ENCODE measurements around the gene SELENOI. TPM values are rescaled to one million over a fixed set of nuclear protein-coding genes. Genes with fewer than 3 reads are reported as not detected.

SELENOI gene
- total RNA-seq, 1 donor from 2014 or later = 41.2 TPM

GRCh38 chr2:26401739-26402541 lies 56.0 kb downstream of the SELENOI start, which contains the start of gene DRC1:
DRC1 (plus strand) TSS chr2:26401920; CDS start chr2:26401990, 70 bp downstream.
- peak within 1 kb of the TSS; percentile 50 for H3K27ac Mint-ChIP-seq (ENCODE audit: unreplicated experiment)
- no peaks in the 10 kb centered on the region for H3K36me3 Mint-ChIP-seq (ENCODE audit: low read depth)
- no peak for TF ChIP-seq CTCF (conservative IDR thresholded peaks at IDR 0.05)
- peaks cover 9% of the 10 kb centered on the region for H3K4me1 Mint-ChIP-seq
- H3K9me3 Mint-ChIP-seq = no peaks in the 10 kb centered on the region
- DNase-seq (ENCODE audit: low read depth, low spot score) = peak; percentile 89
- H3K27me3 Mint-ChIP-seq (ENCODE audit: low read depth) = no peaks in the 10 kb centered on the region
- peak within 1 kb of the TSS; percentile 70 for H3K4me3 Mint-ChIP-seq

GRCh38 chr2:26407526-26407925 lies 61.6 kb downstream of the SELENOI start:
- Mint-ChIP-seq H3K4me1 (peaks cover 4% of the 10 kb centered on the region), H3K36me3 (ENCODE audit: low read depth) (no peaks in the 10 kb centered on the region), H3K4me3 (no peak overlapping the region), H3K27ac (ENCODE audit: unreplicated experiment) (no peak overlapping the region), H3K27me3 (ENCODE audit: low read depth) (peaks cover 2% of the 10 kb centered on the region), H3K9me3 (peaks cover 4% of the 10 kb centered on the region)
- no peak for DNase-seq (ENCODE audit: low read depth, low spot score)
- TF ChIP-seq CTCF (conservative IDR thresholded peaks at IDR 0.05) = no peak

- Mint-ChIP-seq H3K27ac (ENCODE audit: unreplicated experiment) (no peak overlapping the region), H3K9me3 (peaks cover 4% of the 10 kb centered on the region), H3K4me3 (no peak overlapping the region), H3K27me3 (ENCODE audit: low read depth) (peaks cover 2% of the 10 kb centered on the region), H3K4me1 (peaks cover 4% of the 10 kb centered on the region), H3K36me3 (ENCODE audit: low read depth) (no peaks in the 10 kb centered on the region)
- TF ChIP-seq CTCF (conservative IDR thresholded peaks at IDR 0.05) = no peak
- DNase-seq (ENCODE audit: low read depth, low spot score) = no peak
Observed at GRCh38 chr2:26409785-26410184, 63.8 kb downstream of the SELENOI start.

- Mint-ChIP-seq H3K36me3 (ENCODE audit: low read depth) (no peaks in the 10 kb centered on the region), H3K9me3 (peaks cover 4% of the 10 kb centered on the region), H3K27ac (ENCODE audit: unreplicated experiment) (no peak overlapping the region), H3K4me3 (no peak overlapping the region), H3K4me1 (peaks cover 4% of the 10 kb centered on the region), H3K27me3 (ENCODE audit: low read depth) (peaks cover 2% of the 10 kb centered on the region)
- no peak for TF ChIP-seq CTCF (conservative IDR thresholded peaks at IDR 0.05)
- DNase-seq (ENCODE audit: low read depth, low spot score) = no peak
Observed at GRCh38 chr2:26410764-26411243, 64.9 kb downstream of the SELENOI start.

- no peak for DNase-seq (ENCODE audit: low read depth, low spot score)
- Mint-ChIP-seq H3K4me3 (no peak overlapping the region), H3K36me3 (ENCODE audit: low read depth) (no peaks in the 10 kb centered on the region), H3K9me3 (peaks cover 4% of the 10 kb centered on the region), H3K27ac (ENCODE audit: unreplicated experiment) (no peak overlapping the region), H3K27me3 (ENCODE audit: low read depth) (peaks cover 2% of the 10 kb centered on the region), H3K4me1 (peaks cover 4% of the 10 kb centered on the region)
- TF ChIP-seq CTCF (conservative IDR thresholded peaks at IDR 0.05) = no peak
Observed at GRCh38 chr2:26411419-26411818, 65.5 kb downstream of the SELENOI start.

Data from neural crest cell (in vitro differentiated cells).